Kidney (tissue), 14 donors: ENCODE data around the gene FCN2. TPM values are rescaled to one million over a fixed set of nuclear protein-coding genes. Genes with fewer than 3 reads are reported as not detected.
A peak's percentile ranks its signal among the peaks of the same experiment; 100 is the strongest.
"Not testable (repeated sequence)": the region's sequence is repeated elsewhere in the genome, so short reads cannot be mapped to it uniquely, and the experiment has no call there.

ENCODE experiments used
- DNase-seq, 5 donors: peaks; one replicate each; pipeline ENCODE4 v3.0.0-alpha.2; 2013 to 2020
- FAIRE-seq: peaks from 2 replicates; lab custom pipeline; 2012; peaks lifted over from hg19 to GRCh38; lab: Jason Lieb, UNC
- H3K27ac ChIP-seq, 2 donors: one replicate each; pipeline ENCODE4 v1.7.0; 2013; ENCODE audit warnings: low read depth in 2 of 2, low read length in 2 of 2, inconsistent platforms in 1 of 2
- H3K27me3 ChIP-seq: one replicate; pipeline ENCODE4 v1.7.1; 2013; ENCODE audit warnings: low read length, inconsistent platforms; ENCODE audit not compliant: control insufficient read depth, insufficient read depth
- H3K36me3 ChIP-seq, 3 donors: one replicate each; pipeline versions ENCODE4 v1.7.0 to v1.7.1; 2013; ENCODE audit warnings: low read length in 3 of 3, control low read depth in 1 of 3, inconsistent platforms in 1 of 3; ENCODE audit not compliant: insufficient read depth in 3 of 3, control insufficient read depth in 2 of 3
- H3K4me1 ChIP-seq, 3 donors: one replicate each; pipeline versions ENCODE4 v1.7.0 to v1.7.1; 2013; ENCODE audit warnings: low read length in 3 of 3, inconsistent platforms in 1 of 3, low read depth in 1 of 3; ENCODE audit not compliant: control insufficient read depth in 2 of 3, insufficient read depth in 2 of 3
- H3K4me3 ChIP-seq, 3 donors: one replicate each; pipeline versions ENCODE4 v1.7.0 to v1.8.1; 2013; ENCODE audit warnings: low read length in 3 of 3, control low read depth in 1 of 3, inconsistent platforms in 1 of 3
- H3K9ac ChIP-seq, 3 donors: one replicate each; pipeline versions ENCODE4 v1.7.0 to v1.7.1; 2013; ENCODE audit warnings: low read length in 3 of 3, control low read depth in 1 of 3, inconsistent platforms in 1 of 3
- H3K9me3 ChIP-seq, 3 donors: one replicate each; pipeline versions ENCODE4 v1.7.0 to v1.7.1; 2013; ENCODE audit warnings: low read length in 3 of 3, control low read depth in 1 of 3, inconsistent platforms in 1 of 3; ENCODE audit not compliant: control insufficient read depth in 2 of 3, insufficient read depth in 1 of 3
- CTCF ChIP-seq: IDR thresholded peaks from 3 replicates; pipeline ENCODE4 v1.5.1; 2012; ENCODE audit warnings: mild to moderate bottlenecking, moderate library complexity, borderline replicate concordance; ENCODE audit not compliant: insufficient read depth; ENCODE audit errors: extremely low read depth
- intact Hi-C: fragments of 100-400 bp; cut with DNase I; formaldehyde crosslinking; loops from one replicate; pipeline ENCODE4 v1.11.1; 2022
- polyA plus RNA-seq: library from polyadenylated mRNA; stranded (reverse); fragments of 350-450 nt; fragmentation: Illumina TruSeq; extraction: RNeasy Lipid Tissue Mini Kit (QIAGEN cat#74804); gene quantifications from one replicate; pipeline ENCODE4 v1.2.3, GENCODE V29; 2014; ENCODE audit warnings: low read depth, low replicate concordance; ENCODE audit not compliant: insufficient read depth
- total RNA-seq: library from RNA; stranded (reverse); fragmentation: NEBNext Ultra II Directional; extraction: Animal tissue kit (Norgen Biotek cat#: 25700); gene quantifications from one replicate; pipeline ENCODE4 v1.2.1, GENCODE V29; 2021
- donor health status: control.
- donor health status: control.
- donor health status: control.
- donor health status: control.
- donor health status: control.
- donor health status: DM: yes; HTN: yes; CAD: no.
- donor health status: Normal renal cell carcinoma (clear cell type).

FCN2 gene
- total and polyA plus RNA-seq, 2 donors from 2014 or later = 2.8 to 3.6 TPM

- peak in 1 of 5 donors; percentile 63 for DNase-seq
- intact Hi-C loops = no loop called here
- no peaks in the 10 kb centered on the region for H3K36me3 ChIP-seq
- H3K27me3 ChIP-seq = no peaks in the 10 kb centered on the region
- no peak overlapping the region for H3K9ac ChIP-seq
- no peaks in the 10 kb centered on the region for H3K4me1 ChIP-seq
- TF ChIP-seq CTCF = no peak
- no peak overlapping the region for H3K27ac ChIP-seq
- peaks cover 0 to 3% (median 0%) of the 10 kb centered on the region in 3 donors for H3K9me3 ChIP-seq
- H3K4me3 ChIP-seq = no peak overlapping the region
- no peak for FAIRE-seq
Measured at GRCh38 chr9:134855231-134855899, 25.2 kb upstream of the FCN2 start.

GRCh38 chr9:134855900-134856377 is 24.7 kb upstream of the FCN2 start:
- no peaks in the 10 kb centered on the region for H3K36me3 ChIP-seq
- FAIRE-seq (no peak), DNase-seq (peak in 1 of 5 donors; percentile 32)
- no peaks in the 10 kb centered on the region for H3K4me1 ChIP-seq
- no peak overlapping the region for H3K4me3 ChIP-seq
- peaks cover 0 to 3% (median 0%) of the 10 kb centered on the region in 3 donors for H3K9me3 ChIP-seq
- TF ChIP-seq CTCF = no peak
- H3K27me3 ChIP-seq = no peaks in the 10 kb centered on the region
- intact Hi-C loops = no loop called here
- H3K9ac ChIP-seq = no peak overlapping the region
- no peak overlapping the region for H3K27ac ChIP-seq

- intact Hi-C loops, H3K9me3 ChIP-seq, H3K27ac ChIP-seq, H3K36me3 ChIP-seq, H3K9ac ChIP-seq, H3K27me3 ChIP-seq, H3K4me3 ChIP-seq, FAIRE-seq, H3K4me1 ChIP-seq: not testable (repeated sequence)
- peak in 1 of 5 donors; percentile 4 for DNase-seq
Measured at GRCh38 chr9:134857451-134857850, 23.2 kb upstream of the FCN2 start.

GRCh38 chr9:134858051-134858841 is 22.4 kb upstream of the FCN2 start:
- no peaks in the 10 kb centered on the region for H3K4me1 ChIP-seq
- FAIRE-seq = no peak
- DNase-seq = peak in 1 of 5 donors; percentile 63
- no peaks in the 10 kb centered on the region for H3K36me3 ChIP-seq
- H3K4me3 ChIP-seq = no peak overlapping the region
- no peaks in the 10 kb centered on the region for H3K9me3 ChIP-seq
- no peak overlapping the region for H3K9ac ChIP-seq
- no peak overlapping the region for H3K27ac ChIP-seq
- intact Hi-C loops = no loop called here
- TF ChIP-seq CTCF = no peak
- no peaks in the 10 kb centered on the region for H3K27me3 ChIP-seq
